ENCODE data around the gene ELMO1. TPM values are rescaled to one million over a fixed set of nuclear protein-coding genes. Genes with fewer than 3 reads are reported as not detected.

The ELMO1 gene
- total RNA-seq, 1 experiment from 2014 or later, result not detected

DNA sequence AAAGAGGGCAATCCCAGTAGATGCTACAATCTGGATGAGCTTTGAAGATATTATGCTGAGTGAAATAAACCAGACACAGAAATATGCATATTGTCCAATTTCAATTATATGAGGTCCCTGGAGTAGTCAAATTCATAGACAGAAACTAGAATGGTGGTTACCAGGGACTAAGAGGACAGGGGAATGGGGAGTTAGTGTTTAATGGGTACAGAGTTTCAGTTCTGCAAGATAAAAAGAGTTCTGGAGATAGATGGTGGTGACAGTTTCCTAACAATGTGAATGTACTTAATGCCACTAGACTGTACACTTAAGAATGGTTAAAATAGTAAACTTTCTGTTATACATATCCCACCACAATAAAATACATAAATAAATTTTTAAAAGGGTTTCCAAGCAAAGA, 236.6 kb downstream of the ELMO1 start:
- no peak overlapping the region for H3K4me3 ChIP-seq
- no peaks in the 10 kb centered on the region; the same call in 1 of the 2 replicates for H3K27me3 ChIP-seq (replicated peaks)
- no peaks in the 10 kb centered on the region for H3K36me3 ChIP-seq
- no peaks in the 10 kb centered on the region for H3K4me1 ChIP-seq (replicated peaks)
- no peak for DNase-seq (ENCODE audit: low read depth in 1 of 2, low spot score in 2 of 2)
- H3K9me3 ChIP-seq (replicated peaks), result 0 out of 2 replicates have a peak, but pooled peaks cover 2% of the 10 kb centered on the region
- H3K27ac ChIP-seq, result no peak overlapping the region

DNA sequence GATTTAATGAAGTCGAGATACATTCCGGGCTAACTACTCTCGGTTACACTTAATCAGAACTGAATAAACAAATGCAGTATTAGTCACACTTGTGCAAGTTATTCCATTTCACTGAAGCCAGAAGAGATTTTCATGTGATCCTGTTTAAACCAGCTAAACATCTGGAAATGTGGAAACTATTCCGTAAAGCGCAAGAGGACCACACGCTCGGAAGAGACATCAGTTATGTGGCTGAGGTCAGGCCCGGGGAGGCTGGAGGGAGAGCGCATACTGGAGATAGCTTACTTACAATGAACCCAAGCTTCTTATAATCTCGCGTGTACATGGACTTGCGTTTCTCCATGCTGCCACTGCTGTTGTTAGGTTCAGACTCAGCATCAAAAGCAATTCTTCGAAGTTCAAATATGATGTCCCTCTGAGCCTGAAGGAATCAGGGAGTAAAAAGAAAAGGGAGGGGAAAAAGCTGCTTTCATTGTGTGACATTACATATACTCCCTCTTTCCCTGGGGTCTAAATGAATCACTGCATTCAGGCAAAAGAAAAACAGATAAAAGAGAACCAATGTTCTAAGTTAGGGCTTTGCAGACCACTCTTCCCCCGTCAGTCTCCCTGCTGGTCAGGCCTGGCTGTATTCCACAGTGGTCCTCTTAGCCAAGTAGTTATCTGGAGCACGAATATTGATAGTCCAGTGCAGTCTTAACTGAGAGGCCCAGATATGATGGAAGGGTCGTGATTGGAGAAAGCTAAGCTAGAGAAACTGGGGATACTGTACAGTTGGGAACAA, 237.4 kb downstream of the ELMO1 start:
- Histone ChIP-seq H3K4me1 (replicated peaks) (no peaks in the 10 kb centered on the region), H3K36me3 (no peaks in the 10 kb centered on the region), H3K27ac (no peak overlapping the region), H3K4me3 (no peak overlapping the region), H3K9me3 (replicated peaks) (0 out of 2 replicates have a peak, but pooled peaks cover 2% of the 10 kb centered on the region), H3K27me3 (replicated peaks) (no peaks in the 10 kb centered on the region)
- no peak for DNase-seq (ENCODE audit: low read depth in 1 of 2, low spot score in 2 of 2)

DNA sequence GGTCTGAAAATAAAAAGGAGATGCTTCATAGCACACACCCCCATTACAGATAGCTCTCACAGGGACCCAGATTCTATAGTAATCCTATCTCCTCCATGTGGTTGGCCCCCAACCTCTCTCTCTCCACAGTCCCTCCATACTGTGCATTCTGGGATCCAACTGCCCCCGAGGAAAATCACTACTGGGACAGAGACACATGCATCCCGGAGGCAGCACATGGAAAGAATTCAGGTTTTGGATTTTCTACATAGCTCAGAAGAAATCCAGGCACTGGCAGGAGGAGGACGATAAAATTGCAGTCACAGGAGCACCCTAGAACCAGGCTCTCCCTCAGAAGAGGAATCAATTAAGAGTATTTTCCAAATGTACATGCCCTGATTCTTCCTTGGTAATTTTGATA, 239.5 kb downstream of the ELMO1 start:
- Histone ChIP-seq H3K27ac (no peak overlapping the region), H3K27me3 (replicated peaks) (no peaks in the 10 kb centered on the region; the same call in 1 of the 2 replicates), H3K36me3 (no peaks in the 10 kb centered on the region), H3K4me3 (no peak overlapping the region), H3K9me3 (replicated peaks) (0 out of 2 replicates have a peak, but pooled peaks cover 2% of the 10 kb centered on the region), H3K4me1 (replicated peaks) (no peaks in the 10 kb centered on the region)
- DNase-seq (ENCODE audit: low read depth in 1 of 2, low spot score in 2 of 2), result no peak

DNA sequence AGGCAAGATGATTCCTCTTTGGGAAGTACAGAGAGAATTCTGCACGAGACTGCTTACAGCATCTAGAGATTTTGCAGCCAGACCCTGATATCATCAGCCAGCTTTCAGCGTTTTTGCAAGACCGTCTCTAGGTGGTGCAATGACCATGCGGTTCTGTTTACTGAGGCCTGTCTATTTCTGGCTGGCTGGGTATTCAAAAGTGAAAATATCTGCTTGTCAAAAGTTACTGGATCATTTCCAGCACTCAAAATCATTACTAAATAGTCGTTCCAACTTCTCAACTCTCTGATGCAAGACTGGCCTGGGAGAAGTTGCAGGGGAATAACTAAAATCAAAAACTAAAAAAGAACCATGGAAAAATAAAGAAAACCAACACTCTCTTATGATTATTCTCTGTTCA, 240.1 kb downstream of the ELMO1 start:
- no peak overlapping the region for H3K27ac ChIP-seq
- no peak overlapping the region for H3K4me3 ChIP-seq
- peak in 1 of 2 experiments; percentile 22 for DNase-seq (ENCODE audit: low read depth in 1 of 2, low spot score in 2 of 2)
- H3K36me3 ChIP-seq, result no peaks in the 10 kb centered on the region
- H3K9me3 ChIP-seq (replicated peaks), result 0 out of 2 replicates have a peak, but pooled peaks cover 2% of the 10 kb centered on the region
- no peaks in the 10 kb centered on the region for H3K4me1 ChIP-seq (replicated peaks)
- H3K27me3 ChIP-seq (replicated peaks), result no peaks in the 10 kb centered on the region; the same call in 1 of the 2 replicates

DNA sequence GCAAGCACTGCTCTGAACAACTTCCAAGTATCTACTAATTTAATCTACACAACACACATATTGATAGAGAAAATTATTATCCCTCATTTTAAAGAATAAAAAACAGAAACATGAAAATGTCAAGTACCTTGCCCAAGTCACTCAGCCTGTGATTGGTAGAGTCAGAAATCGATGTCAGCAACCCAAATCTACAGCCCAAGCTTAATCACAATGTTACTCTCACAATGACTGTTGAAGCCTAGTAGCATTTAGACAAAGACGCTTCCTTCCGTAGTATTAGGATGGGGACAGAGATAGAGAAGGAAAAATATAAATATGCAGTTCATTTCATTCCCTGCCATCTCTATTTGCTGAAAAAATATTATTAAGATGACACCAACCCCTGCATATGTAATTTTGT, 242.5 kb downstream of the ELMO1 start:
- DNase-seq (ENCODE audit: low read depth in 1 of 2, low spot score in 2 of 2), result no peak
- Histone ChIP-seq H3K27ac (no peak overlapping the region), H3K4me1 (replicated peaks) (no peaks in the 10 kb centered on the region), H3K36me3 (no peaks in the 10 kb centered on the region), H3K27me3 (replicated peaks) (no peaks in the 10 kb centered on the region; the same call in 1 of the 2 replicates), H3K9me3 (replicated peaks) (0 out of 2 replicates have a peak, but pooled peaks cover under 1% of the 10 kb centered on the region), H3K4me3 (no peak overlapping the region)

DNA sequence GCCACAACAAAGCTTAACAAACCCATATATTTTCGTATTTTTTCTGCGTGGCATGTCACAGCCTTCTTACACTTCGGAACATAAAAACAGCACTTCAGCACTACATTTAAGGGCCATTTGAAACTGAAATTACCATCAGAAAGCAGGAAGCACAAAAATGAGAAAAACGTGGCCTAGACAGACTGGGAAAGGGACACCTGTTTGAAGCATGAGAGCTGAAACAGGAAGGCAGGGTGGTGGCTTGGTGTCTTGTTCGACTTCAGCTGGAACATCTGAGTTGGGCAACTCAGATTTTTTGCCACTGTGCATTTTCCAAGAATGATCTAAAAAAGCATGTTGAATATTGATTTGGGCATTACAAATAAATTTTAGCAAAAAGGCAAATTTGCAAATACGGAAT, 243.2 kb downstream of the ELMO1 start:
- DNase-seq (ENCODE audit: low read depth in 1 of 2, low spot score in 2 of 2), result no peak
- no peak overlapping the region for H3K4me3 ChIP-seq

DNA sequence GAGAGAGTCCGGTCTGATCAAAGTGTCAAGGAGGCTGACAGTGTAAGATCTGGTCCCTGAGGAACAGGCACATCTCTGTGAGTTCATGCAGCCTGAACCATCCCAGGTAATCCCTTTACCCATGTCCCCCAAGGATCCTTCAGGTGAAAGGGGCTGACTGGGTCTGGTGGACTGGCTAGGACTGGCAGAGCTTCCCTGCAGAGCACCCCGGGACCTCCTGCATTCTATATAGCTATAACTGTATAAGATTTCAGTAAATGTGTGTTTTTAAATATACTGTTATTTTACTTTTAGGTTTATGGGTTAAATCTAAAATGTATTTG, 246.8 kb downstream of the ELMO1 start:
- DNase-seq (ENCODE audit: low read depth in 1 of 2, low spot score in 2 of 2), result no peak
- H3K4me3 ChIP-seq, result no peak overlapping the region
- no peaks in the 10 kb centered on the region for H3K36me3 ChIP-seq
- no peaks in the 10 kb centered on the region for H3K9me3 ChIP-seq (replicated peaks)
- H3K4me1 ChIP-seq (replicated peaks), result no peaks in the 10 kb centered on the region
- no peak overlapping the region for H3K27ac ChIP-seq
- no peaks in the 10 kb centered on the region; the same call in 1 of the 2 replicates for H3K27me3 ChIP-seq (replicated peaks)

More for the DNA sequence above, 243.2 kb downstream of the ELMO1 start:
- Histone ChIP-seq H3K27ac (no peak overlapping the region), H3K9me3 (replicated peaks) (no peaks in the 10 kb centered on the region), H3K27me3 (replicated peaks) (no peaks in the 10 kb centered on the region; the same call in 1 of the 2 replicates), H3K4me1 (replicated peaks) (no peaks in the 10 kb centered on the region), H3K36me3 (no peaks in the 10 kb centered on the region)

DNA sequence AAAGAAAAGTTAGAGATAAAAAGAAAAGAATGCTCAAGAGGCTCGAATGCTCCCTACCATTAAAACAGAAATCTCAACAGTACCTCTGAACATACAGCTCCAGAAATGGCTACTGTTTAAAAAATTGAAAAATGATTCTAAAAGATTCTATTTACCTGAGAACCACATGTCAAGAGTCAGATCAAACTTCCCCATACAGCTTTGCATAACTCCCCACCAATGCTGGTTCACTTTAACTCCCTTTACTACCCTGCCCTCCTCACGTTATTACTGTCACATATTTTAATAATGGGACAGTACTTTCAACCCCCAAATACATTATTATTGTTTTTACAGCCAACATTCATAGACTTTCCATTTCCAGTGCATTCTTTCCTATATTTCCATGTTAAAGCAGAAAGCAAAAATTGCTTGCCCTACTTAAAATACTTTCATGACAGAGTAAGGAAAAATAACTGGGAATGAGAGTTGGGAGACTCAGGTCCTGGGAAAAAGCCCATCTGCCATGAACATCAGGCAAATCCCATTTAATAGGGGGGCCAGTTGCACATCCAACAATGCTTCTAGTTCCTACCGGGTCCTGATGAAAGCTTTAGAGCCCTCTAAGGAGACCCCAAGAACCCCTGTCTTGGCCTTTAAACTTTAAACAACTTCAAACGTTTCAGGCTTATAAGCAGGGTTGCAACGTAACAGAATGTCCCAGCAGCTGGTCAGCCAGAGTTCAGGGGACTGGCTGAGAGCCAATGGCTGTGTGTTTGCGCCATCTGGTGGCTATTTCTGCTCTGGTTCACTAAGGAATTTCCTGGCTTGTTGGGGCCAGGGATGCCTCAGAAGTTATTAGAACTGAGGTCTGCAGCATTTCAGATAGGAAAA, 247.4 kb downstream of the ELMO1 start:
- H3K4me1 ChIP-seq (replicated peaks), result no peaks in the 10 kb centered on the region
- no peaks in the 10 kb centered on the region for H3K36me3 ChIP-seq
- no peak overlapping the region for H3K4me3 ChIP-seq
- H3K27me3 ChIP-seq (replicated peaks), result no peaks in the 10 kb centered on the region; the same call in 1 of the 2 replicates
- peak; percentile 48 to 66 for DNase-seq (ENCODE audit: low read depth in 1 of 2, low spot score in 2 of 2)
- H3K27ac ChIP-seq, result no peak overlapping the region
- no peaks in the 10 kb centered on the region for H3K9me3 ChIP-seq (replicated peaks)

DNA sequence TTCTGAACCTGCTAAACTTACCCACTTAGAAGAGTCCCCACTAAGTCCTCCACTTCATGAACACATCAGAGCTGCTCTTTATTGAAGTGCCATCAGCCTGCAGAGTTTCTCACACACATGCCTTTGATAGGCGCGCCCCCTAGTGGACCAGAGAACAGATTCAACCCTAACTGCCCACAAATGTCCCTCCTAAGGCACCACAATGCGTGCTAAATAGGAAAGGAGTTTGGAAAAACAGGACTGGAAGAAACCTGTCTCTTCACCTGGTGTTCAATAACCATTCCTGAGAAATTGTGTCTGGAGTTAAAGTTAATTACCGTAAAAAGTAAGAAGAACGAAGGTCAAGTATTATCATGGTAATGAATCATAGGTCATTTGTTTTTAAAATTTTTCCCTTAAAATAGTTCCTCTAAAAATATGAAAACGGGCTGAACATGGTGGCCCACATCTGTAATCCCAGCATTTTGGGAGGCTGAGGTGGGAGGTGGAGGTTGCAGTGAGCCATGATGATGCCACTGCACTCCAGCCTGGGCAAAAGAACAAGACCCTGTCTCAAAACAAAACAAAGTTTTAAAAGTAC, 249.7 kb downstream of the ELMO1 start:
- no peaks in the 10 kb centered on the region for H3K27me3 ChIP-seq (replicated peaks)
- H3K9me3 ChIP-seq (replicated peaks), result no peaks in the 10 kb centered on the region
- no peak overlapping the region for H3K27ac ChIP-seq
- DNase-seq (ENCODE audit: low read depth in 1 of 2, low spot score in 2 of 2), result peak; percentile 43 to 72
- no peak overlapping the region for H3K4me3 ChIP-seq
- no peaks in the 10 kb centered on the region for H3K4me1 ChIP-seq (replicated peaks)
- no peaks in the 10 kb centered on the region for H3K36me3 ChIP-seq

DNA sequence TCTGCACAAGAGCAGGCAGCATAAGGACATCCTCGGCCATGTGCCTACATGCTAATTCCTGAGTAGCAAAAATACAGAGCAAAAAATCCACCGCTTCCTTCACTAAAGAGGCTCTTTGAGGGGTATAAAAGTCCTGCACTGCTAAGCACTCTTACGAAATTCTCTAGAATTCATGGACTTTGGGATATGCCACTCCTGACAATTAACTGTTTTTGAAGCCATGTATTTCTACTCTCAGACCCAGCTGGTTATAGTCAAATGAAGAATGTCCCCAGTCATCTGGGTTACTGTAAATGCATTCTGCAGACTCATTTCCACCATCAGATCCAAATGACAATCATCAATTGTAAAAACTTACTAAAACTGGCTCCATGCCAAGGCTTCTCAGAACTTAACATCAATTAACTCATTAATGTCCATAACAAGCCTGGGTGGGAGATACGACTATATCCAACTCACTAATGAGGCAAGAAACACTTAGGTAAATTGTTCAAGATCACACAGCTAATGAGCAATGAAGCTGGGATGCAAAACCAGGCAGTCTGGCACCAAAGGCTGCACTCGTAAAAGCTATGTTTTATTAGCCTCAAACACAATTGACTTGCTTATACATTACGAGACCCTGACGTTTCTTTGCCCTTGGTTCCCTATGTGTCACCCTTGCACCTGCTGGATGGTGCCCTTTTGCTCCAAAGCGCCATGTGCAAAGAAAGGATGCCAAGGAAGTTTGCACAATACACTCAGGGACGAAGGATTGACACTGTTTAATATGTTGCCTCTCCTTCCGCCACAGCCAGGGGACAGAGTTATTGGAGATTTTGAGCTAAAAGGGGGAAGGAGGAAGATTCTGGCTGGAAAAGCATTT, 250.4 kb downstream of the ELMO1 start:
- Histone ChIP-seq H3K4me1 (replicated peaks) (no peaks in the 10 kb centered on the region), H3K4me3 (no peak overlapping the region), H3K36me3 (no peaks in the 10 kb centered on the region), H3K27ac (no peak overlapping the region), H3K27me3 (replicated peaks) (no peaks in the 10 kb centered on the region), H3K9me3 (replicated peaks) (no peaks in the 10 kb centered on the region)
- no peak for DNase-seq (ENCODE audit: low read depth in 1 of 2, low spot score in 2 of 2)

DNA sequence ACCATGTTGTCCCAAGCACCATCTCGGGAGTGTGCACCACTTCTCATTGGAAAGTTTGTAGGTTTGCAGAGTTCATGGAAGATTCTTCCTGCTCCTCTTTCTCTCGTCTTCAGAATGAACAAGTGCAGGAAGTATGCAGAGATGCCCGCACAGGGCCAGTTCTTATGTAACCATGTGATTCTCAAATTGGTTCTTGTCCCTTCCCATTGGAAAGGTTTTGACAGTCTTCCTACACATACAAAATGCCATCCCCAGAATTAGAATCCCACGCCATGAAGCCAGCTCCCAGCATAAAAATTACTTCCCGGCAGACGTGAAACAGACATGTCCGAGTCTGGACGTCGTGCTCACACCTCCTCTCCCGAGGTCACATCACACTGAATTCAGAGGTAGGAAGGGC, 251.6 kb downstream of the ELMO1 start:
- Histone ChIP-seq H3K9me3 (replicated peaks) (no peaks in the 10 kb centered on the region), H3K4me1 (replicated peaks) (no peaks in the 10 kb centered on the region), H3K27me3 (replicated peaks) (no peaks in the 10 kb centered on the region), H3K36me3 (no peaks in the 10 kb centered on the region), H3K4me3 (no peak overlapping the region), H3K27ac (no peak overlapping the region)
- no peak for DNase-seq (ENCODE audit: low read depth in 1 of 2, low spot score in 2 of 2)

DNA sequence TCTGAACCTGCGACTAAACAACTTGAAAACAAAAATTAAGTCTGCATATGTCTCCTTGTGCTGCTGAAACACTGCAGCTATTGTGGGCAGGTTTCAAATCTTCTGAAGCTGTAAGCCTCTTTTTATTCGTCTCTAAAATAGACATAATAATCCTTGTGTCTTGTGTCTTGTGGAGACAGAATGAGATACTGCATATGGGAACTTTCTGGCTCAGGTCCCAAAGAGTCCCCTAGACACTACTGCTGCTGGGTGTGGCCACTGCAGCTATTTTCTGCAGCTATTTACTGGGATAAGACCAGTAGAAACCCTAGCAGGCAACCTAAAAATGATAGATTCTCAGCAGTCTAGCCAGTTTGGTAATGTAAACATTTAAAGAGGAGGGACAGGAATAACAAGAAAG, 252.0 kb downstream of the ELMO1 start:
- no peak overlapping the region for H3K4me3 ChIP-seq
- no peaks in the 10 kb centered on the region for H3K36me3 ChIP-seq
- H3K27me3 ChIP-seq (replicated peaks), result no peaks in the 10 kb centered on the region
- no peaks in the 10 kb centered on the region for H3K9me3 ChIP-seq (replicated peaks)
- H3K4me1 ChIP-seq (replicated peaks), result no peaks in the 10 kb centered on the region
- DNase-seq (ENCODE audit: low read depth in 1 of 2, low spot score in 2 of 2), result no peak
- H3K27ac ChIP-seq, result no peak overlapping the region

DNA sequence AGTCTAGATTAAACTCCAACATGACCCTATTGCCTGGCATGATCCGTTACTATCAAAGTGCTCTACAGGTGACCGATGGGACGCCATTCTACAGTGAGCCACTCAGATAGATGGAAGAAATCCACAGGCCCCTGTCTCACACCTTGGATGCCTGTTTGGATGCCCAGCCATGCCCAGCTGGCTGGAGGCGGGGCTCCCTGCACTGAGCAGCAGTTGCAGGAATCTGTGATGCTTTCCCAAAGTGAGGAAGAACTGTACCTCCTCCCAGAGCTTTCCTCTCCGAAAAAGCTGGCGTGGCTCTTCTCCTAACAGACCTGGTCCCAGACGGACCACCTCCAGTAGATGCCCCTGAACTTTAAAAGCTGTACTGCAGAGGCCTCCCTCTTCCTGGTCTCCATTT, 253.3 kb downstream of the ELMO1 start:
- DNase-seq (ENCODE audit: low read depth in 1 of 2, low spot score in 2 of 2), result no peak
- Histone ChIP-seq H3K4me1 (replicated peaks) (no peaks in the 10 kb centered on the region), H3K36me3 (no peaks in the 10 kb centered on the region), H3K27me3 (replicated peaks) (no peaks in the 10 kb centered on the region), H3K27ac (no peak overlapping the region), H3K4me3 (no peak overlapping the region), H3K9me3 (replicated peaks) (no peaks in the 10 kb centered on the region)
